Right lobe of liver (tissue), 6 donors: ENCODE results near the gene APBB1IP. TPM values are rescaled to one million over a fixed set of nuclear protein-coding genes. Genes with fewer than 3 reads are reported as not detected.

Experiments
- ATAC-seq, 4 donors: fragments of 200-7000 bp; cut with Tn5 transposase; one replicate each; pipeline ENCODE4 v1.9.1; 2020; ENCODE audit warnings: mild to moderate bottlenecking in 4 of 4, moderate library complexity in 4 of 4
- DNase-seq, 3 donors: peaks; one replicate each; pipeline ENCODE4 v3.0.0-alpha.2; 2020
- H3K27ac ChIP-seq, 3 donors: fragments of 200-600 bp; one replicate each; pipeline ENCODE4 v1.8.0; 2022
- H3K27me3 ChIP-seq, 2 donors: fragments of 200-600 bp; one replicate each; pipeline ENCODE4 v1.8.0; 2022
- H3K36me3 ChIP-seq, 4 donors: fragments of 200-600 bp; sonication (generic) in 1 of 4; one replicate each; pipeline versions ENCODE4 v1.5.1 to v1.8.0; 2017 to 2022; ENCODE audit warnings: control low read depth in 1 of 4
- H3K4me1 ChIP-seq, 4 donors: fragments of 200-600 bp; sonication (generic) in 1 of 4; one replicate each; pipeline versions ENCODE4 v1.5.1 to v1.8.0; 2017 to 2022; ENCODE audit warnings: control low read depth in 1 of 4
- H3K4me3 ChIP-seq, 3 donors: fragments of 200-600 bp; one replicate each; pipeline ENCODE4 v1.8.0; 2022
- H3K9me3 ChIP-seq, 4 donors: fragments of 200-600 bp; sonication (generic) in 1 of 4; one replicate each; pipeline versions ENCODE4 v1.5.1 to v1.8.0; 2017 to 2022; ENCODE audit warnings: control low read depth in 1 of 4
- POLR2A ChIP-seq: fragments of 450-650 bp; IDR thresholded peaks from one replicate; pipeline ENCODE4 v1.6.1; 2017; ENCODE audit warnings: antibody characterized with exemption, mild to moderate bottlenecking
- WGBS: methylation state at CpG from one replicate; pipeline ENCODE4 v1.1.6; 2018; ENCODE audit warnings: low coverage, low lambda C conversion rate; ENCODE audit not compliant: insufficient coverage; ENCODE audit errors: missing lambda C conversion rate; 5-methylcytosine and 5-hydroxymethylcytosine counted together
- intact Hi-C, 2 donors: fragments of 100-400 bp; cut with DNase I; formaldehyde crosslinking; loops; one replicate each; pipeline versions ENCODE4 v1.11.2 to v1.14.1; 2022
- total RNA-seq, 6 experiments: library from RNA; depleted of rRNA in 2 of 6; stranded (reverse); fragments of >200 nt in 2 of 6; fragmentation: NEBNext Ultra II Directional in 3 of 6; extraction: Animal tissue kit (Norgen Biotek cat#: 25700) in 3 of 6; gene quantifications; one replicate each; pipeline versions ENCODE4 v1.1.0 to v1.2.4, GENCODE V29; 2016 to 2023
- TF ChIP-seq, protein P1 (sequence below), 4 donors: fragments of 200-600 bp in 3 of 4; fragments of 450-650 bp in 1 of 4; IDR thresholded peaks; one replicate each; pipeline versions ENCODE4 v1.5.1 to v1.8.0; 2016 to 2022; ENCODE audit warnings: antibody characterized with exemption in 4 of 4, mild to moderate bottlenecking in 2 of 4
- donor health status: DM: no; HTN: yes; CAD: no.
- donor health status: DM: no; HTN: no; CAD: no.
- donor health status: DM: no; HTN: no; CAD: no.
- donor health status: DM: no; HTN: yes; CAD: no.
- donor health status: DM: no; HTN: yes; CAD: no.

The APBB1IP gene
- total RNA-seq, 6 experiments from 2014 or later = 13.0 to 50.7 (median 16.5) TPM

DNA sequence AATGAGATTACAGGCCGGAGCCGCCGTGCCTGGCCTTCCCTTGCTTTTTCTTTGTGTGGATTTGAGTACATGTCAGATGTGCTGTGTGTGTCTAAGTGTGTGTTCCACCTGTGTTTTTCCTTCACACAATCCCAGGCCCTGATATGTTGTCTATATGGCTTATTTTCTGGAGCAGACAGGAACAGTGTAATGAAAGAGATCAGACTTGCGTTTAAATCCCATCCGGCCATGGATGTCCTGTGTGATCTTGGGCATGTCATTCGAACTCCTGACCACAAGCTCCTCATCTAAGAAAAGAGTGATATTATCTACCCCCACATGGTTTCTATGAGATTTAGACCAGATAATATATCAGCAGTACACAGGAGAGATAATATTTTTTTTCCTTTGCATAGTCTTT is 37.2 kb downstream of the APBB1IP start:
- H3K36me3 ChIP-seq = no peaks in the 10 kb centered on the region
- peaks cover 0 to 6% (median 0%) of the 10 kb centered on the region in 4 donors for H3K4me1 ChIP-seq
- H3K27ac ChIP-seq = no peak overlapping the region
- TF ChIP-seq, protein P1, sequence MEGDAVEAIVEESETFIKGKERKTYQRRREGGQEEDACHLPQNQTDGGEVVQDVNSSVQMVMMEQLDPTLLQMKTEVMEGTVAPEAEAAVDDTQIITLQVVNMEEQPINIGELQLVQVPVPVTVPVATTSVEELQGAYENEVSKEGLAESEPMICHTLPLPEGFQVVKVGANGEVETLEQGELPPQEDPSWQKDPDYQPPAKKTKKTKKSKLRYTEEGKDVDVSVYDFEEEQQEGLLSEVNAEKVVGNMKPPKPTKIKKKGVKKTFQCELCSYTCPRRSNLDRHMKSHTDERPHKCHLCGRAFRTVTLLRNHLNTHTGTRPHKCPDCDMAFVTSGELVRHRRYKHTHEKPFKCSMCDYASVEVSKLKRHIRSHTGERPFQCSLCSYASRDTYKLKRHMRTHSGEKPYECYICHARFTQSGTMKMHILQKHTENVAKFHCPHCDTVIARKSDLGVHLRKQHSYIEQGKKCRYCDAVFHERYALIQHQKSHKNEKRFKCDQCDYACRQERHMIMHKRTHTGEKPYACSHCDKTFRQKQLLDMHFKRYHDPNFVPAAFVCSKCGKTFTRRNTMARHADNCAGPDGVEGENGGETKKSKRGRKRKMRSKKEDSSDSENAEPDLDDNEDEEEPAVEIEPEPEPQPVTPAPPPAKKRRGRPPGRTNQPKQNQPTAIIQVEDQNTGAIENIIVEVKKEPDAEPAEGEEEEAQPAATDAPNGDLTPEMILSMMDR (IDR thresholded peaks at IDR 0.05) = no peak
- no peak for TF ChIP-seq POLR2A
- DNase-seq (no peak), ATAC-seq (no peak)
- 55% methylated on average over 5 of the region's 6 CpGs for WGBS
- H3K27me3 ChIP-seq = no peaks in the 10 kb centered on the region
- H3K4me3 ChIP-seq = no peak overlapping the region
- H3K9me3 ChIP-seq = no peaks in the 10 kb centered on the region
- intact Hi-C loops = no loop called here

DNA sequence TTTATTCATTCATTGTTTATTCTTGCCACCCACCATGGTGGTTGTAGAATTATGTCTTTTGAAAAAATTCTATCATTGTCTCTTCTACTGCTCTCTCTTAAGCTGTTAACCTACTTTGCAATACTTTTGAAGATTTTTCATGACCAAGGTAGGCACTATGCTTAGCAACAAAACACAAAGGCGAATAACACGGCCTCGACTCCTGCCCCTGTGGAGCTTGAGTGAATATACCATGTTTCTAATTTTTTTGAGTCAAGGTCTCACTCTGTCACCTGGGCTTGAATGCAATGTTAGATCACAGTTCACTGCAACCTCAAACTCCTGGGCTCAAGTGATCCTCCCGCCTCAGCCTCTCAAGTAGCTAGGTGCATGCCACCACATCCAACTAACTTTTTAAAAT is 39.4 kb downstream of the APBB1IP start:
- Histone ChIP-seq H3K4me1 (peaks cover 0 to 13% (median 3%) of the 10 kb centered on the region in 4 donors), H3K4me3 (no peak overlapping the region), H3K27ac (no peak overlapping the region), H3K9me3 (no peaks in the 10 kb centered on the region), H3K27me3 (no peaks in the 10 kb centered on the region), H3K36me3 (no peaks in the 10 kb centered on the region)
- intact Hi-C loops = no loop called here
- 97% methylated on average over 3 of the region's 4 CpGs for WGBS
- ATAC-seq (no peak), DNase-seq (no peak)
- TF ChIP-seq, protein P1 (IDR thresholded peaks at IDR 0.05) = no peak
- no peak for TF ChIP-seq POLR2A

DNA sequence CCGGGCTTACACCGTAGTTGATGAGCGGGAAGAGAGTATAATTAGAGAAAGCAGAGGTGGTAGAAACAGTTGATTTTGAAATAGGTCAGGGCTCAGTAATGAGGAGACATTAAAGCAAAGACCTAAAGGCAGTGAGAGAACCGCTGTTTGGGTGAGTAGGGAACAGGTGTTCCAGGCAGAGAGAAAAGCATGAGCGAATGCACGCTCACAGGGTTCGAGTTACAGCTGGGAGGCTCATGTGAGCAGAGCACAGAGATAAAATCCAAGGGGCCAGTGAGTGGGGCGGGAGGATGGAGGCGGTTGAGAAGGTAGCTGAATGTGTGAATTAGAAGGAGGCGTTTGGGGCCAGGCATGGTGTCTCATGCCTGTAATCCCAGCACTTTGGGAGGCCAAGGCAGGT is 39.9 kb downstream of the APBB1IP start:
- WGBS = 84% methylated on average over 8 of the region's 10 CpGs
- Histone ChIP-seq H3K9me3 (no peaks in the 10 kb centered on the region), H3K4me3 (no peak overlapping the region), H3K27me3 (no peaks in the 10 kb centered on the region), H3K36me3 (no peaks in the 10 kb centered on the region), H3K27ac (no peak overlapping the region), H3K4me1 (peaks cover 0 to 16% (median 3%) of the 10 kb centered on the region in 4 donors)
- TF ChIP-seq, protein P1 (IDR thresholded peaks at IDR 0.05) = no peak
- no peak for TF ChIP-seq POLR2A
- intact Hi-C loops = no loop called here
- DNase-seq = no peak
- ATAC-seq = no peak

DNA sequence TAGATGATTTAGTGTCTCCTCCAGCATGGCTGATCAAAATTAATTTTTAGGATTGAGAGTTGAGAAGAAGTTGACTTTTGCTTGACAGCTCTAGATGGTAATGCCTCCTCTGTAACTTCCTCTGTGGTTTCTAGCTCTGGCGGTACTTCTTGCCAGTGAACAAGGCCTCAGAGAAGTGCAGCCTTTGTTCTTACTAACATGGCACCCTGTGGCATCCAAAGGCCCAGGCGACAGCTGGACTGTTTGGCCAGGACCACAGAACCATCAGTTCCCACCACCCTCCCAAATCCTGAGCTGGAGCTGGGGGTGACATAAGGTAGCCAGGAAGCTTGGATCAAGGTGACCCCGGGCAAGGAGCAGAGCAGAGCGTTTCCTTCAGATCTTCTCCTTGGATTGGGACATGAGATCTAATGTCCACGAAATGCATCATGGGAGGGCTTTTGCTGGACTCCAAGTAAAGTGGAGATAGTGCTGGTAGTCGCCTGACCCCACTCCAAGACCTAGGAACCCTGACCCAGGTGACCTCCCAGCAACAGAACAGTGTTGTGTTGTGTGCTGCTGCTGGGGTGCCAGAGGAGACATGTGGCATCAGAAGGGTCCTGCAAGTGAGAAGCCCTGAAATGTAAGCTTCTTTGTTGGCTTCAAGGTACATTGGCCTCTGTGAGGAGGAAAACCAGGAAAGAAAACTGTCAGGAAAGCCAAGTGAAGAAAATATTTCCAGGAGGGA is 41.8 kb downstream of the APBB1IP start:
- Histone ChIP-seq H3K36me3 (no peaks in the 10 kb centered on the region), H3K27me3 (no peaks in the 10 kb centered on the region), H3K9me3 (no peaks in the 10 kb centered on the region), H3K27ac (peak overlapping the region in 2 of 3 donors; percentile 47), H3K4me3 (no peak overlapping the region), H3K4me1 (peaks cover 0 to 33% (median 3%) of the 10 kb centered on the region in 4 donors)
- ATAC-seq (peak; percentile 14 to 44 (median 26)), DNase-seq (peak in 1 of 3 donors; percentile 56)
- WGBS = 62% methylated on average over 3 of the region's 6 CpGs
- no peak for TF ChIP-seq POLR2A
- TF ChIP-seq, protein P1 (IDR thresholded peaks at IDR 0.05) = no peak
- intact Hi-C loops = no loop called here
